Nephron (organoid): ENCODE results near the gene RPS28.
"Not testable (repeated sequence)": the region's sequence is repeated elsewhere in the genome, so short reads cannot be mapped to it uniquely, and the experiment has no call there.

Experiments
- H3K27ac Mint-ChIP-seq, 3 experiments: 2 replicates each; pipeline ENCODE4 v1.8.0; 2020; ENCODE audit warnings: mixed read lengths in 3 of 3, mild to moderate bottlenecking in 2 of 3, moderate library complexity in 1 of 3
- H3K27me3 Mint-ChIP-seq: 2 replicates; pipeline ENCODE4 v1.8.0; 2021; ENCODE audit warnings: low read depth, mild to moderate bottlenecking, moderate library complexity, mixed read lengths
- H3K36me3 Mint-ChIP-seq: 2 replicates; pipeline ENCODE4 v1.8.0; 2020; ENCODE audit warnings: low read depth, mixed read lengths
- H3K4me1 Mint-ChIP-seq: 2 replicates; pipeline ENCODE4 v1.8.0; 2020; ENCODE audit warnings: mixed read lengths
- H3K4me3 Mint-ChIP-seq, 3 experiments: 2 replicates each; pipeline ENCODE4 v1.8.0; 2020; ENCODE audit warnings: mild to moderate bottlenecking in 3 of 3, mixed read lengths in 3 of 3, moderate library complexity in 2 of 3
- H3K9me3 Mint-ChIP-seq: 2 replicates; pipeline ENCODE4 v1.8.0; 2020; ENCODE audit warnings: mixed read lengths
- TF ChIP-seq, protein P1 (sequence below), 3 experiments: fragments of 200-600 bp; sonication (generic); IDR thresholded peaks; one replicate each; pipeline ENCODE4 v1.5.0; 2021; ENCODE audit warnings: antibody characterized with exemption in 3 of 3; ENCODE audit not compliant: unreplicated experiment in 3 of 3

The RPS28 gene

DNA sequence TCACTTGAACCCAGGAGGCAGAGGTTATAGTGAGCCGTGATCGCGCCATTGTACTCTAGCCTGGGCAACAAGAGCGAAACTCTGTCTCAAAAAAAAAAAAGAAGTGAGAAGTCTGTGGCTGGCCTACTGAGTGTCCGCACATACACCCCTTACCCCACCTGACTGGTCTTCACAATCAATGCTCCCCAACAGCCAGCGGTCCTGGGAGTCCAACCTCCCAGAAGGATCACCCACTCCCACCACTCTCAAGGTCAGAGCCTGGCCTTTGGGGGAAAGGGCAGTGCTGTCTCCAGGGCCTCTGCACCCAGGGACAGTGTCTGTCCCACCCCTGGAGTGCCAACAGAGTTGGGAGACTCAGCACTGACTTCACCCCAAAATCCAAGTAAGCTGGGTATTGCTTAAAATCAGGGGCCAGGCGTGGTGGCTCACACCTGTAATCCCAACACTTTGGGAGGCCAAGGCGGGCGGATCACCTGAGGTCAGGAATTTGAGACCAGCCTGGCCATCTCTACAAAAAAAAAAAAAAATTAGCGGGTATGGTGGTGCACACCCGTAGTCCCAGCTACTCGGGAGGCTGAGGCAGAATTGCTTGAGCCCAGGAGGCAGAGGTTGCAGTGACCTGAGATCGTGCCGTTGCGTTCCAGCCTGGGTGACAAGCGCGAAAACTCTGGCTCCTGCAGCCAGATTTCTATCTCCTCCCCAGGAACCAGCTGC, 10.8 kb upstream of the RPS28 start:
- H3K36me3 Mint-ChIP-seq: peaks cover 18% of the 10 kb centered on the region
- TF ChIP-seq, protein P1, sequence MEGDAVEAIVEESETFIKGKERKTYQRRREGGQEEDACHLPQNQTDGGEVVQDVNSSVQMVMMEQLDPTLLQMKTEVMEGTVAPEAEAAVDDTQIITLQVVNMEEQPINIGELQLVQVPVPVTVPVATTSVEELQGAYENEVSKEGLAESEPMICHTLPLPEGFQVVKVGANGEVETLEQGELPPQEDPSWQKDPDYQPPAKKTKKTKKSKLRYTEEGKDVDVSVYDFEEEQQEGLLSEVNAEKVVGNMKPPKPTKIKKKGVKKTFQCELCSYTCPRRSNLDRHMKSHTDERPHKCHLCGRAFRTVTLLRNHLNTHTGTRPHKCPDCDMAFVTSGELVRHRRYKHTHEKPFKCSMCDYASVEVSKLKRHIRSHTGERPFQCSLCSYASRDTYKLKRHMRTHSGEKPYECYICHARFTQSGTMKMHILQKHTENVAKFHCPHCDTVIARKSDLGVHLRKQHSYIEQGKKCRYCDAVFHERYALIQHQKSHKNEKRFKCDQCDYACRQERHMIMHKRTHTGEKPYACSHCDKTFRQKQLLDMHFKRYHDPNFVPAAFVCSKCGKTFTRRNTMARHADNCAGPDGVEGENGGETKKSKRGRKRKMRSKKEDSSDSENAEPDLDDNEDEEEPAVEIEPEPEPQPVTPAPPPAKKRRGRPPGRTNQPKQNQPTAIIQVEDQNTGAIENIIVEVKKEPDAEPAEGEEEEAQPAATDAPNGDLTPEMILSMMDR (IDR thresholded peaks at IDR 0.05; ENCODE audit: unreplicated experiment in 3 of 3): no peak
- no peaks in the 10 kb centered on the region for H3K27me3 Mint-ChIP-seq
- H3K9me3 Mint-ChIP-seq: no peaks in the 10 kb centered on the region
- peaks cover 21% of the 10 kb centered on the region for H3K4me1 Mint-ChIP-seq
- H3K4me3 Mint-ChIP-seq: no peak overlapping the region
- H3K27ac Mint-ChIP-seq: no peak overlapping the region

DNA sequence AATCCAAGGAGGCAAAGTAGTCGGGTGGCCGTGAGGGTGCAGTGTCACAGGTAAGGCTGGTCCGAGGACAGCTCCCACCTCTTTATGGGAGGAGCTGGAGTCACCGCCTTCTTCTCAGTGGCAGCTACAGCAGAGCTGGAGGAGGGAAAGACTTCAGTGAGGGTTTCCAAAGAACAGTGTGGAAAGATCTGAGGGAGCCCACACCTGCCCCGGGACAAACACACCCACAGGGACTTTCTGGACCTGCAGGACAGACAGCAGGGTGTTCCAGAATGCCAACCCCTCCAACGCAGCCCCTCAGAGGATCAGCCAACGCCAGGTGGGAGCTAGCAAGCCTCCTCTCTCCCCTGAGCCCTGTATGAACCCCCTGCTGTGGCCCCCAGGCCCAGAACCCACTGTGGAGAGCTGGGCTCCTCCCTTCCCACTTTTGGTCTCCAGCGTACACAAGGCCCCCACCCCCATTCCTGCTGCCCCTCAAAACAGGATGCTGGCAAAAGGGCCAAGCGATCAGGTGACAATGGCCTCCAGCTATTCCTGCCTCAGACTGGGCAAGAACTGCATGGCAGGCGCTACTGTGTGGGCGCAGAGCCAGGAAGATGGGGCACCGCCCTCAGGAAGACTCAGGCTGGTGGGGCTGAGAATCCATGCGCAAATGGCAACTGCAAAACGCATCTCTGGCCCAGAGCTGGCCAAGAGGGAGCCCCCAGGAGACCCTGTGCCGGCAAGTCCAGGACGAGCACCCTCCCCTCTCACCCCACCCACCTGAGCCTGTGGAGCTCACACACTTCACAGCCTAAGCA, 9.6 kb upstream of the RPS28 start:
- Mint-ChIP-seq H3K4me1 (peaks cover 17% of the 10 kb centered on the region), H3K27ac (no peak overlapping the region), H3K36me3 (peaks cover 21% of the 10 kb centered on the region), H3K4me3 (no peak overlapping the region), H3K27me3 (no peaks in the 10 kb centered on the region), H3K9me3 (no peaks in the 10 kb centered on the region)
- TF ChIP-seq, protein P1 (IDR thresholded peaks at IDR 0.05; ENCODE audit: unreplicated experiment in 3 of 3): no peak

DNA sequence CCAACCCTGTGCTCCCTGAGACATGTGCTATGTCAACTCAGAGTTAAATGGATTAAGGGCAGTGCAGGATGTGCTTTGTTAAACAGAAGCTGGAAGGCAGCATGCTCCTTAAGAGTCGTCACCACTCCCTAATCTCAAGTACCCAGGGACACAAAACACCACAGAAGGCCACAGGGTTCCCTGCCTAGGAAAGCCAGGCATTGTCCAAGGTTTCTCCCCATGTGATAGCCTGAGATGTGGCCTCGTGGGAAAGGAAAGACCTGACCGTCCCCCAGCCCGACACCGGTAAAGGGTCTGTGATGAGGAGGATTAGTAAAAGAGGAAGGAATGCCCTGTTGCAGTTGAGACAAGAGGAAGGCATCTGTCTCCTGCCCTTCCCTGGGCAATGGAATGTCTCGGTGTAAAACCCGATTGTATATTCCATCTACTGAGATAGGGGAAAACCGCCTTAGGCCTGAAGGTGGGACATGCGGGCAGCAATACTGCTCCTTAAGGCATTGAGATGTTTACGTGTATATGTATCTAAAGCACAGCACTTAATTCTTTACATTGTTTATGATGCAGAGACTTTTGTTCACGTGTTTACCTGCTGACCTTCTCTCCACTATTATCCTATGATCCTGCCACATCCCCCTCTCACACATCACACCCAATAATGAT, 6.2 kb upstream of the RPS28 start:
- not testable (repeated sequence) for H3K4me3 Mint-ChIP-seq, H3K9me3 Mint-ChIP-seq, H3K27ac Mint-ChIP-seq, H3K4me1 Mint-ChIP-seq, H3K27me3 Mint-ChIP-seq
- peaks cover 17% of the 10 kb centered on the region for H3K36me3 Mint-ChIP-seq

DNA sequence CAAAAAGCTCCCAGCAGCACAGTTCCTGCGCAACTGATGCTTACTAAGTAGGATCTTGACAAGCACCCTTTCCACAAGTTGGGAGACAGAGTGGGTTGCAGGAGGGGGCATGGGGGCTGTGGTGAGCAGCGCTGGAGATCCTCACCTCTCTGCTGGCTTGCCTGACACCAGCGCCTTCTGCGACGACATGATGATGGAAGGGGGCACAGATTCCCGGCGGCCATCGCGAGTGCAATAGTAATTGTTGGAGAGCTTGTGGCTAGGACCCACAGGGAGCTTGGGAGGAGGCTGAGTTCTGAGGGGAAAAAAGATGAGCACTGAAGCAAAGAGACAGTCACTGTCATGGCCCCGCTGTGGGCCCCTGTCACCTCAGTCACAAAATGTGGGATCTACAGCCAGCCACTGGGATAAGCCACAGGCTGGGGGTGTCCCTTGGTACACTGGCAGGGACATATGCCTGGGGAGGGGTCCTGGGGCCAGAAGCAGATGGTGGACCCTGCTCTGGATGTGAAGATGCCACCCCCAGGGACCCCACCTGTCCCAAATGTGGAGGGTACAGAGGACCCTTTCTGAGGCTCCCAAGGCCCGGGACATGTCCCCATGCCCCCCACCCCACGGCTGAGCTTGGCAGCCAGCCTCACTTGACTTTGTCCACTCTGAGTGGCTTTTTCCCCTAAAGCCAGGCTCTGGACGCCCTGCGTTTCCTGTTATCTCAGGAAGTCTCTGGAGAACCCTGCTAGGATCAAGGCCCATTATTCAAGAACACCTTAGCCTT, 4.8 kb upstream of the RPS28 start:
- Mint-ChIP-seq H3K4me1 (peaks cover 8% of the 10 kb centered on the region), H3K36me3 (peaks cover 11% of the 10 kb centered on the region)

DNA sequence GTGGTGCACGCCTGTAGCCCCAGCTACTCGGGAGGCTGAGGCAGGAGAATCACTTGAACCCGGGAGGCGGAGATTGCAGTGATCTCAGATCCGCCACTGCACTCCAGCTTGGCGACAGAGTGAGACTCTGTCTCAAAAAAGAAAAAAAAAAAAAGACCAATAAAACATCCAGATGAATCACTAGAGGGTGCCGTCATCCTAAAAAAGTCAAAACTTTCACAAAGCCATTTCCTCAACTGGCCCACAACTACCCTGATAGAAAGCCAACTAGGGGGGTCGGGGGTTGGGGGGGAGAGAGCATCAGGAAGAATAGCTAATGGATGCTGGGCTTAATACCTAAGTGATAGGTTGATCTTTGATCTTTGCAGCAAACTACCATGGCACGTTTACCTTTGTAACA, 2.5 kb upstream of the RPS28 start:
- Mint-ChIP-seq H3K4me3 (peak overlapping the region; percentile 56 to 79 (median 77)), H3K36me3 (peaks cover 17% of the 10 kb centered on the region)
- not testable (repeated sequence) for H3K9me3 Mint-ChIP-seq

More for the DNA sequence above, 4.8 kb upstream of the RPS28 start:
- Mint-ChIP-seq H3K9me3 (no peaks in the 10 kb centered on the region), H3K4me3 (no peak overlapping the region), H3K27me3 (no peaks in the 10 kb centered on the region), H3K27ac (no peak overlapping the region)
- TF ChIP-seq, protein P1 (IDR thresholded peaks at IDR 0.05; ENCODE audit: unreplicated experiment in 3 of 3): no peak

DNA sequence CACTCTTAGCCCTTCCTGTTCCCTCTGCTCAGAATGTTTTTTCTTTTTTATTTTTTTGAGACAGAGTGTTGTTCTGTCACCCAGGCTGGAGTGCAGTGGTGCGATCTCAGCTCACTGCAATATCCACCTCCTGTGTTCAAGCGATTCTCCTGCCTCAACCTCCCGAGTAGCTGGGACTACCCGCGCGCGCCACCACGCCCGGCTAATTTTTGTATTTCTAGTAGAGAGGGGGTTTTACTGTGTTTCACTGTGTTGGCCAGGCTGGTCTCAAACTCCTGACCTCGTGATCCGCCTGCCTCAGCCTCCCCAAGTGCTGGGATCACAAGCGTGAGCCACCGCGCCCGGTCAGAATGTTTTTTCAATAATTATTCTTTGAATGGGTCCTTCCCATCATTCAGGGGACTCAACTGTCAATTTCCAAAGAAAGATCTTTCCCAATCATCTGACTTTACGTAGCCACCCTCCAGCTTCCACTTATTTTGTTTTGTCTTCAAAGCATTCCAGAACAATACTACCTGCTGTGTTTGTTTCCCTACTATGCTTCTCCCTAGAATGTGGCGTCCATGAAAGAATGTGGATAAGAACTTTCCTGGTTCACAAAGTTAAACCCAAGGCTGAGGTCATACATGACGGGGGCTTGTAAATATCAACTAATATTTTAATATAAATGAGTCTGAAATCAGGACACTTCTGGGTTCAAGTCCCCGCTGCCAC, 1.3 kb upstream of the RPS28 start:
- H3K4me1 Mint-ChIP-seq: peaks cover 18% of the 10 kb centered on the region

More for the DNA sequence above, 2.5 kb upstream of the RPS28 start:
- H3K4me1 Mint-ChIP-seq: peaks cover 18% of the 10 kb centered on the region
- H3K27ac Mint-ChIP-seq: peak overlapping the region in 1 of 3 experiments; percentile 44
- not testable (repeated sequence) for H3K27me3 Mint-ChIP-seq

More for the DNA sequence above, 1.3 kb upstream of the RPS28 start:
- TF ChIP-seq, protein P1 (IDR thresholded peaks at IDR 0.05; ENCODE audit: unreplicated experiment in 3 of 3): no peak
- no peaks in the 10 kb centered on the region for H3K9me3 Mint-ChIP-seq
- H3K27me3 Mint-ChIP-seq: no peaks in the 10 kb centered on the region
- peaks cover 13% of the 10 kb centered on the region for H3K36me3 Mint-ChIP-seq
- peak overlapping the region; percentile 22 to 94 (median 93) for H3K27ac Mint-ChIP-seq
- H3K4me3 Mint-ChIP-seq: peak overlapping the region; percentile 98 to 100 (median 99)
